Muscle layer of duodenum (tissue), 2 donors: Measurements from ENCODE around the gene AKAP12.

Source experiments
- H3K27ac ChIP-seq: one replicate; pipeline ENCODE4 v1.7.0; 2013; ENCODE audit warnings: mild to moderate bottlenecking, low read length
- H3K27me3 ChIP-seq: one replicate; pipeline ENCODE4 v1.7.0; 2013; ENCODE audit warnings: low read depth, mild to moderate bottlenecking, control low read depth, low read length
- H3K36me3 ChIP-seq, 2 donors: one replicate each; pipeline ENCODE4 v1.7.0; 2013; ENCODE audit warnings: low read length in 2 of 2, control low read depth in 1 of 2, mild to moderate bottlenecking in 1 of 2; ENCODE audit not compliant: insufficient read depth in 2 of 2, control insufficient read depth in 1 of 2
- H3K4me1 ChIP-seq, 2 donors: one replicate each; pipeline ENCODE4 v1.7.0; 2013; ENCODE audit warnings: low read length in 2 of 2, mild to moderate bottlenecking in 2 of 2, control low read depth in 1 of 2, moderate library complexity in 1 of 2; ENCODE audit not compliant: insufficient read depth in 2 of 2, control insufficient read depth in 1 of 2
- H3K4me3 ChIP-seq, 2 donors: one replicate each; pipeline ENCODE4 v1.7.0; 2013; ENCODE audit warnings: low read length in 2 of 2, low read depth in 1 of 2, mild to moderate bottlenecking in 1 of 2
- H3K9me3 ChIP-seq, 2 donors: one replicate each; pipeline ENCODE4 v1.7.0; 2013; ENCODE audit warnings: low read length in 2 of 2, control low read depth in 1 of 2, mild to moderate bottlenecking in 1 of 2; ENCODE audit not compliant: control insufficient read depth in 1 of 2
- donor health status: healthy.

The AKAP12 gene

DNA sequence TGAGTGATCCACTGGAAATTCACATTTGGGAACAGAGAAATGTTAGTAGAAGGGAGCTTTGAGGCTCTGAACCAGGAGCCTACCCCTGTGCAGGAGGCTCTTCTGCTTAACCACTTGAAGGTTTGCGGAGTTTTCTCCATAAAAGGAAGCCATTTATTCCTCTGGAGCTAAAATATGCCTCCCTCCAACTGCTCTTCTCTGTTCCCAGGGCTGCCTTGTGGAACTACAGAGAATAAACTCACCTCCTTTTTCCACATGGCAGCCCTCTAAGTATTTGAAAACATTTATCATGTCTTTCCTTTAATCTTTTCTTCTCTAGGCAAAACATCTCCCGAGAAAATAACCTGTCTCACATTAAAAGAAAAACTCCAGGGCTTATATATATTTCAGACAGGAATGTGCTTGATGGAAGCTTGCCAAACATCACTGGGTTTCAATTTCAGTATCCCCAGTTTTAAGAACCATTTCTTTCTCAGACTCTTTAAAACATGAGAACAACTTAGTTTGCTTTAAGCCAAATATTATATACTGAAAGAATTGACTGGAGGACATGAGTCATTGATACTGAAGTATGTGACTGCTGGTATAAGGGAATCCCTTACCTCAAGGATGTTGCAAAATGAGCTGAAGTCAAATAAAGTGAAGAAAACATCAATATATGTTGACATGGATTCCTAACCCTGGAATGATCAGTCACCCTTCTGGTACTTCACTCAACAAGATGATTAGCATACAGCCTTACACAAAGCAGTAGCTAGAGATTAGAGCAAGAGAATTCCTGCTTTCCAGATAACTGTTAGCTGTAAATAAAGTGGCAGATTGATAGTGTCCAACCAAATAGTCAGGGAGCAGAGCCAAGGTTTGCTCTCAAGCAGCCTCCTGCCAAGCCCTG is 77.6 kb downstream of the AKAP12 start:
- no peaks in the 10 kb centered on the region for H3K36me3 ChIP-seq
- H3K9me3 ChIP-seq, result no peaks in the 10 kb centered on the region
- H3K27ac ChIP-seq, result peak overlapping the region; percentile 54
- H3K27me3 ChIP-seq, result no peaks in the 10 kb centered on the region
- peaks cover 6 to 12% of the 10 kb centered on the region in 2 donors for H3K4me1 ChIP-seq
- H3K4me3 ChIP-seq, result no peak overlapping the region

DNA sequence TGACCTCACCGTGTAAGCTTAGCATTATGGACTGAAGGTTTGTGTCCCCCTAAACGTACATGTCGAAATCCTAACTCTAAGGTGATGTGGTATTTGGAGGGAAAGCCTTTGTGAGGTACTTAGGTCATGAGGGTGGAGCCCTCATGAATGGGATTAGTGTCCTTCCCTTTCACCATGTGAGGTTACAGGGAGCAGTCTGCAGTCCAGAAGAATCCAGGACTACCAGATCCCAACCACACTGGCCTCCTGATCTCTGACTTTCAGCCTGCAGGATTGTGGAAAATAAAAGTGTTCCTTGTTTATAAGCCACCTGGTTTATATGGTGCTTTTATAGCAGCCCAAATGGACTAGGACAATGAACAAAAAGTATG is 78.2 kb downstream of the AKAP12 start:
- no peak overlapping the region for H3K4me3 ChIP-seq
- H3K4me1 ChIP-seq, result peaks cover 6 to 8% of the 10 kb centered on the region in 2 donors
- no peaks in the 10 kb centered on the region for H3K36me3 ChIP-seq
- H3K27ac ChIP-seq, result peak overlapping the region; percentile 54
- H3K27me3 ChIP-seq, result no peaks in the 10 kb centered on the region
- H3K9me3 ChIP-seq, result no peaks in the 10 kb centered on the region

DNA sequence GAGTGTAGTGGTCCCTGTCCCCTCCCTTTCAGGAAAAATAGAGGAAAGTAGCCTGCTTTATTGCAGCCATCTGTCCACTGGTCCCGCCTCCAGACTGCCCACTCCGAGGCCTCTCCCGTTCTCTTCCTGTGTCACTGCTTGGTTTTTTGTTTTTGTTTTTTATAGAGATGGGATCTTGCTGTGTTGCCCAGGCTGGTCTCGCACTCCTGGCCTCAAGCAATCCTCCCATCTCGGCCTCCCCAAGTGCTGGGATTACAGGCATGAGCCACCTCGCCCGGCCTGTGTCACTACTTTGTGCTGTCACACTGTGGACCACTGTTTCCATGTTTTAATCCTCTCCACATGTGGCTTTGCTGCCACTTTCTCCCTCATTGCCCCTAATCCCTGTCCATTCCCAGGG is 80.4 kb downstream of the AKAP12 start:
- no peak overlapping the region for H3K27ac ChIP-seq
- H3K9me3 ChIP-seq, result no peaks in the 10 kb centered on the region
- H3K27me3 ChIP-seq, result no peaks in the 10 kb centered on the region
- H3K4me3 ChIP-seq, result no peak overlapping the region
- H3K36me3 ChIP-seq, result no peaks in the 10 kb centered on the region
- H3K4me1 ChIP-seq, result peaks cover 16 to 19% of the 10 kb centered on the region in 2 donors

DNA sequence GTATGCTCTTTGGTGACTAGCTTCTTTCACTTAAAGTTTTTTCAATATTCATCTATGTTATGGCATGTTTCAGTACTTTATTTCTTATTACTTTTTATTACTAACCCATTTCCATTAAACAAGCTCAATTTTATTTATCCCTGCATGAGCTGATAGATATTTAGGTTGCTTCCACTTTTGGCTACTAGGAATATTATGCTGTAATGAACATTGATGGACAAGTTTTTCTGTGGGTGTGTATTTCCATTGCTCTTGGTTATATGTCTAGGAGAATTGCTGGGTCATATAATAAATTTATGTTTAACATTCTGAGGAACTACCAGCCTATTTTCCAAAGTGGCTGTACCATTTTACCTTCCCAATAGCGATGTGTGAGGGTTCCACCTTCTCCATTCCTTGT is 81.7 kb downstream of the AKAP12 start:
- Histone ChIP-seq H3K4me3 (no peak overlapping the region), H3K27me3 (no peaks in the 10 kb centered on the region), H3K27ac (no peak overlapping the region), H3K9me3 (no peaks in the 10 kb centered on the region), H3K4me1 (peaks cover 17 to 27% of the 10 kb centered on the region in 2 donors), H3K36me3 (no peaks in the 10 kb centered on the region)

DNA sequence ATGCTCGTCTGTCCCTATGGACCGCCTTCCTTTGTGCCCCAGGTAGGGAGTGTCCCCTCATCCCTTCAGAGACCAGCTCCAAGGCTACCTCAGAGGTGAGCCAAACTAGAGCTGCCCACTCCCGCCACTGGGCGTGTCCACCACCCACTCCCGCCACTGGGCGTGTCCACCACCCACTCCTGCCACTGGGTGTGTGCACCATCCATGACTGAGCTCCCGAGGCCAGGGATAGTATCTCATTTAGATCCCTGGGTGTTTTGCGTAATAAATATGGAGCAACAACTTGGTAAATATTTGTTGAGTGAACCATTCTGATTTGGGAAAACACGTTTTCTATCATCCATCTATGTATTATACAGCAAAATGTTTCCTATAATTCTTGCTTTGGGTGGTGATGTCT is 82.8 kb downstream of the AKAP12 start:
- H3K27ac ChIP-seq, result no peak overlapping the region
- no peaks in the 10 kb centered on the region for H3K36me3 ChIP-seq
- H3K9me3 ChIP-seq, result no peaks in the 10 kb centered on the region
- H3K4me1 ChIP-seq, result peaks cover 12 to 22% of the 10 kb centered on the region in 2 donors
- no peak overlapping the region for H3K4me3 ChIP-seq
- no peaks in the 10 kb centered on the region for H3K27me3 ChIP-seq

DNA sequence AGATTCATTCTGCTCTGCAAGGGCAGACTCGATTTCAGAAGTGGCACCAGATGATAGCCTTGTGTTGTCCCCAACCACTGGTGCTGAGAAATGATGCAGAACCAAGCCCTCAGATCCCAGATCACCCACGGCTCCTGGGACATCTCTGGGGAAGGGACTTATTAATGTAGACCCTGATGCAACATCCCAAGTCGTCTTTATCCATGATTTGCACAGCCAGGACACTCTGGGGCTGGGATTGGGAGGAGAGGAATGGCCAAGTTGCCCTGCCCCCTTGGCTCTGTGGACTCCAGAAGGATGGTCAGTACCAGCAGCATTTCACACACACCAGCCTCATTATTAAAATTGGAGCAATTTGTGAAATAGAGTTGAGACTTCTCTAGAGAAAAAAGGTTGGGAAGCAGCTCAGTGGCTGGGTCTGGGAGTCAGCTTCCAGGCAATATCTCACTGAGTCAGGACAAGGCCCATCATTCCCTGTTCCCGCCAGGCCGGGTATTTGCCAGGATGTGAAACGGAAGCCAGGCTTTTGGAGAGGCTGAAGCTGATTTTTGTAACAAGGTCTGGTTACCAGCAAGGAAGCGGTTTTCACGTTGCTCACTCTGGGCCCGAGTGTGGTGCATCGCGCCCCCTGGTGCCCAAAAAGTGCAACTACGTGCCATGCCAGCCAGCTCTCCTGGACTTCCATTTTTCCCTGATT is 84.2 kb downstream of the AKAP12 start:
- peak overlapping the region; percentile 61 to 68 for H3K4me3 ChIP-seq
- no peaks in the 10 kb centered on the region for H3K9me3 ChIP-seq
- H3K27ac ChIP-seq, result peak overlapping the region; percentile 62
- H3K4me1 ChIP-seq, result peaks cover 10 to 22% of the 10 kb centered on the region in 2 donors
- H3K27me3 ChIP-seq, result no peaks in the 10 kb centered on the region
- no peaks in the 10 kb centered on the region for H3K36me3 ChIP-seq

DNA sequence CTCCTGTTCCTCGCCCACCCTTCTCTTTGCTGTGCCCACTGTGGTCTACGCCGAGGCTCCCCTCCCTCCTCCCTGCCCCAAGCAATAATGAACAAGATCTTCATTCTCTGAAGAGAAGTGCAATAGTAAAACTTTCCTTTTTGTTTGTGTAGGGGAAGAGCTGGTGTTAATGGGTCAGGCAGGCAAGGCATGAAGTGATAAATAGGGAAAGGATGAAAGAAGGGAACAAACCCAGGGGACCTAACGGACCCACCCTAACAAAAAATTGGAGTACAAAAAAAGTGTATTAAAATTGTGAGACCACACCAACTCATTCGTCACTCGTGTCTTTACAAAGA is 84.7 kb downstream of the AKAP12 start:
- H3K4me3 ChIP-seq, result peak overlapping the region; percentile 61 to 68
- peak overlapping the region; percentile 62 for H3K27ac ChIP-seq
- H3K4me1 ChIP-seq, result peaks cover 10 to 22% of the 10 kb centered on the region in 2 donors
- H3K9me3 ChIP-seq, result no peaks in the 10 kb centered on the region
- H3K36me3 ChIP-seq, result no peaks in the 10 kb centered on the region
- no peaks in the 10 kb centered on the region for H3K27me3 ChIP-seq

DNA sequence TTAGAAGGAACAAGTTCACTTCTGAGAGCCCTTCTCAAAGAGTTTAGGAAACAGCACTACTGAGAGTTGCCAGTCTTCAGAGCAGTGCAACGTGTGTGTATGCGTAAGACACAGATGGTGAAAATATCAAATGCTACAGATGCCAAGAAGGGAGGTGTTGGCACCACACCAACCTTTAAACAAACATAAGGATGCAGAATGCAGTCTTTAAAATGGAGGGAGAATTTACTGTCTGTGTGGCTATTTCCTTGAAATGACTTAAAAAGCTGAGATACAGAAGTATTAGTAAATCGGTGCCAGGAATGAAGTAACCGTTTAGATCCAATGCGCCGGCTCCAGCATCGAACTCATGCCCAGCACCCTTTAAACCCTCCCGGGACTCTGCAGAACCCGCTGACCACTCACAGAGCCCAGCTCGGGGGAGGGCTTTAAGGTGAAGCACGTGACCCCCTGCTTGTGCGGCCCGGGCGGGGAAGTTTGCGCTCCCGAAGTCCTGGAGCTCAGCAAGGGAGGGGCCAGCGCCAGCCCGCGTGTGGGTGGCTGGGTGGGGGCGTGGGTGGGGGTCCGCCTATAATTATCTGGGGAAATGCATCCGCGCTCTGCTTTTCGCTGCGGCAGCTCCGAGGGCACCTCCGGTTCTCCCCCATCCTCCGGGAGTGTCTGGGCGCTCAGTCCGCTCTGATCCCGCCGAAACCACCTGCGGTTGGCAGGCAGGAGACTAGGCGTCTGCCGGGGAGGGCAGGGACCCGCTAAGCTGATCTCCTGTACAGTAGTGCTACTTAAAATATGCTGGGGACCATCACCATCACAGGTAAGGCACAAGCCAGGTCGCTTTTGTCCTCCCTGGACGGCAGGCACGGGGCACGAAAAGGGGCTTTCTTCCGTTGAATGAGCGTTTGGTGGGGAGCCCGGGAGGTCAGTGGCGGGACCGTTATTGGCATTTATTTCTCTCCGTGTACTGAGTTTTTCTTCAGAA is 85.6 kb downstream of the AKAP12 start:
- peak overlapping the region; percentile 61 to 68 for H3K4me3 ChIP-seq
- H3K36me3 ChIP-seq, result no peaks in the 10 kb centered on the region
- H3K27me3 ChIP-seq, result no peaks in the 10 kb centered on the region
- H3K27ac ChIP-seq, result peak overlapping the region; percentile 62
- peaks cover 10 to 28% of the 10 kb centered on the region in 2 donors for H3K4me1 ChIP-seq
- no peaks in the 10 kb centered on the region for H3K9me3 ChIP-seq

DNA sequence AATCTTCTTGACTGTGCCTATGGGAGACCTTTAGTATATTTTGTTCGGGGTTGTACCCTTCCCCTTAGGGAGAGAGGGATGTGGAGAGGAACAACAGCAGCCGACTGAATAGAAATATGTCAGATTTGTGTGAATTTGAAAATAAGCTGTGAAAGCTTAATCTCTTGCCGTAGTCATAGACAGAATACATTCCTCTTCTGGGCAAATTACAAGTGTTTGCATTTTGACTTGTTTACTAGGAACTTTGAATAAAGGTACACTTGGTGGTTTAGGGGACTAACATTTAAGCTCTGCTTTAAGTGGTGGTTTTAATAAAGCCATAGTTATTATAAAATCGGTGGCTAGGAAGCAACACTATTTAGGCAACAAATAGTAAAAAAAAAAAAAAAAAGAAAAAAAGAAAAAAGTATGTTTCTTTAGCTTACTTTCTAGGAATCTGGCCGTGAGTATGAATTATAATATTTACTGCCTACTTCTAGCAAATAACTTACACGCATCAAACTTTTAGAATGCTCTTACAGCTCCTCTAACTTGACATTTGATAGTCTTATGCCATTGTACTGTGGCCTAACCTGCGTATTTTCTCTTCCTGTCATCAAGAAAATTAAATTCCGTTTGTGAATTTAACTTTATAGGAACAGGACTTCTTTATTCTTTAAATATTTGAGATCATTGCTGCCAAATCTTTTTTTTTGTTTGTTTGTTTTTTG is 86.5 kb downstream of the AKAP12 start:
- Histone ChIP-seq H3K27ac (peak overlapping the region; percentile 61), H3K4me3 (peak overlapping the region; percentile 51 to 68)

DNA sequence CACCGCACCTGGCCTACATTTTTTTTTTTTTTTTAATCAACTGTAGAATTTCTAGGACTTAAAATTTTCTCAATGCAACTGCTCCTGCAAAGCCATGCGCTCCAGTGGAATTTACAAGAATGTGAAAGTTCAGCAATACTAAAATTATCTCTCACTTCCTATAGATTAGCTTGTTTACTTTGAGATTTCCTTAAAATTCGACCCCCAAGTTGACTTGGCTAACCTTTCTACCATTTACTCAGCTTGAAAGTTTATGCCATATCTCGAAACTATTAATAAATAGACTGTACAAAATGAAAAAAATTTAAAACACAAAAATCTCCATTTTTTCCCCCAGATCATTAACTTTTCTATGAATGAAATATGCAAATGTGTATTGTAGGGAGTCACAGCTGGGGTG is 87.3 kb downstream of the AKAP12 start:
- Histone ChIP-seq H3K4me1 (peaks cover 10 to 29% of the 10 kb centered on the region in 2 donors), H3K9me3 (no peaks in the 10 kb centered on the region), H3K4me3 (peak overlapping the region in 1 of 2 donors; percentile 68), H3K36me3 (no peaks in the 10 kb centered on the region), H3K27ac (no peak overlapping the region), H3K27me3 (no peaks in the 10 kb centered on the region)

More for the DNA sequence above, 86.5 kb downstream of the AKAP12 start:
- Histone ChIP-seq H3K4me1 (peaks cover 10 to 29% of the 10 kb centered on the region in 2 donors), H3K27me3 (no peaks in the 10 kb centered on the region), H3K36me3 (no peaks in the 10 kb centered on the region), H3K9me3 (no peaks in the 10 kb centered on the region)
